Activated CD8-positive, alpha-beta T cell treated with anti-CD3 and anti-CD28 coated beads for 36 hours (primary cell): ENCODE data around the gene DLG1. TPM values are rescaled to one million over a fixed set of nuclear protein-coding genes. Genes with fewer than 3 reads are reported as not detected.

Experiments
- ATAC-seq: fragments of 200-7000 bp; cut with Tn5 transposase; one replicate; pipeline ENCODE4 v1.10.0; 2021; ENCODE audit warnings: mild to moderate bottlenecking, moderate library complexity
- CTCF ChIA-PET: fragments of 350-600 bp; sonication (Branson Sonifier 250); formaldehyde crosslinking; loops from one replicate; lab custom pipeline; 2021; ENCODE audit warnings: antibody characterized with exemption; lab: Charles Lee
- POLR2A ChIA-PET: fragments of 350-600 bp; sonication (Branson Sonifier 250); formaldehyde crosslinking; loops from one replicate; lab custom pipeline; 2021; ENCODE audit warnings: antibody characterized with exemption; lab: Charles Lee
- DNase-seq: peaks from one replicate; pipeline ENCODE4 v3.0.0-alpha.2; 2020
- H3K27ac Mint-ChIP-seq: one replicate; pipeline ENCODE4 v1.8.0; 2021; ENCODE audit warnings: mild to moderate bottlenecking, mixed read lengths
- H3K27me3 Mint-ChIP-seq: one replicate; pipeline ENCODE4 v1.8.0; 2021; ENCODE audit warnings: mixed read lengths
- H3K36me3 Mint-ChIP-seq: one replicate; pipeline ENCODE4 v1.8.0; 2021; ENCODE audit warnings: low read depth, mixed read lengths
- H3K4me1 Mint-ChIP-seq: one replicate; pipeline ENCODE4 v1.8.0; 2021; ENCODE audit warnings: low read depth, mixed read lengths
- H3K4me3 Mint-ChIP-seq: one replicate; pipeline ENCODE4 v1.8.0; 2021; ENCODE audit warnings: mild to moderate bottlenecking, moderate library complexity, mixed read lengths
- H3K9me3 Mint-ChIP-seq: one replicate; pipeline ENCODE4 v1.8.0; 2021; ENCODE audit warnings: mixed read lengths
- intact Hi-C: fragments of 100-400 bp; cut with micrococcal nuclease; formaldehyde crosslinking; loops from one replicate; pipeline ENCODE4 v1.10.0; 2022
- total RNA-seq, 2 experiments: library from RNA; stranded (reverse); gene quantifications; one replicate each; pipeline ENCODE4 v1.2.3, GENCODE V29; 2021
- TF ChIP-seq, protein P1 (sequence below): fragments of 200-600 bp; IDR thresholded peaks from one replicate; pipeline ENCODE4 v1.8.0; 2022; ENCODE audit warnings: antibody characterized with exemption, mild to moderate bottlenecking

DLG1 gene
- total RNA-seq, 2 experiments from 2014 or later: 57.6 to 62.2 TPM

- Mint-ChIP-seq H3K4me1 (peaks cover 31% of the 10 kb centered on the region), H3K27me3 (peaks cover 17% of the 10 kb centered on the region), H3K4me3 (no peak overlapping the region), H3K9me3 (peaks cover 4% of the 10 kb centered on the region), H3K36me3 (peaks cover 3% of the 10 kb centered on the region), H3K27ac (no peak overlapping the region)
- TF ChIP-seq, protein P1, sequence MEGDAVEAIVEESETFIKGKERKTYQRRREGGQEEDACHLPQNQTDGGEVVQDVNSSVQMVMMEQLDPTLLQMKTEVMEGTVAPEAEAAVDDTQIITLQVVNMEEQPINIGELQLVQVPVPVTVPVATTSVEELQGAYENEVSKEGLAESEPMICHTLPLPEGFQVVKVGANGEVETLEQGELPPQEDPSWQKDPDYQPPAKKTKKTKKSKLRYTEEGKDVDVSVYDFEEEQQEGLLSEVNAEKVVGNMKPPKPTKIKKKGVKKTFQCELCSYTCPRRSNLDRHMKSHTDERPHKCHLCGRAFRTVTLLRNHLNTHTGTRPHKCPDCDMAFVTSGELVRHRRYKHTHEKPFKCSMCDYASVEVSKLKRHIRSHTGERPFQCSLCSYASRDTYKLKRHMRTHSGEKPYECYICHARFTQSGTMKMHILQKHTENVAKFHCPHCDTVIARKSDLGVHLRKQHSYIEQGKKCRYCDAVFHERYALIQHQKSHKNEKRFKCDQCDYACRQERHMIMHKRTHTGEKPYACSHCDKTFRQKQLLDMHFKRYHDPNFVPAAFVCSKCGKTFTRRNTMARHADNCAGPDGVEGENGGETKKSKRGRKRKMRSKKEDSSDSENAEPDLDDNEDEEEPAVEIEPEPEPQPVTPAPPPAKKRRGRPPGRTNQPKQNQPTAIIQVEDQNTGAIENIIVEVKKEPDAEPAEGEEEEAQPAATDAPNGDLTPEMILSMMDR: no peak
- DNase-seq: no peak
- ChIA-PET CTCF (interaction anchor here (1.6 kb wide), 1 partner anchor 54 kb away, joined by 3 read pairs; no protein-coding TSS in a partner anchor), POLR2A (interaction anchor here (0.7 kb wide), 1 partner anchor 13 kb away, joined by 3 read pairs; no protein-coding TSS in a partner anchor)
- no peak for ATAC-seq
- intact Hi-C loops: no loop called here
Measured at GRCh38 chr3:197311591-197311990, 13.2 kb upstream of the DLG1 start.

GRCh38 chr3:197309528-197310361, 11.3 kb upstream of the DLG1 start:
- Mint-ChIP-seq H3K4me1 (peaks cover 41% of the 10 kb centered on the region), H3K27me3 (peaks cover 9% of the 10 kb centered on the region), H3K27ac (peak overlapping the region; percentile 28), H3K4me3 (no peak overlapping the region), H3K36me3 (peaks cover 3% of the 10 kb centered on the region), H3K9me3 (peaks cover 4% of the 10 kb centered on the region)
- intact Hi-C loops: no loop called here
- ChIA-PET POLR2A (interaction anchor here (1.2 kb wide), 1 partner anchor 12 kb away, joined by 4 read pairs; no protein-coding TSS in a partner anchor), CTCF (no interaction called here)
- TF ChIP-seq, protein P1: no peak
- ATAC-seq: peak; percentile 31
- DNase-seq: peak; percentile 15

- ATAC-seq (no peak), DNase-seq (no peak)
- intact Hi-C loops: no loop called here
- CTCF ChIA-PET: no interaction called here
- TF ChIP-seq, protein P1: no peak
- H3K4me1 Mint-ChIP-seq: peaks cover 42% of the 10 kb centered on the region
- H3K36me3 Mint-ChIP-seq: peaks cover 3% of the 10 kb centered on the region
- POLR2A ChIA-PET: no interaction called here
- H3K4me3 Mint-ChIP-seq: no peak overlapping the region
- H3K27ac Mint-ChIP-seq: no peak overlapping the region
- H3K27me3 Mint-ChIP-seq: peaks cover 6% of the 10 kb centered on the region
- peaks cover 4% of the 10 kb centered on the region for H3K9me3 Mint-ChIP-seq
Measured at GRCh38 chr3:197308591-197308990, 10.2 kb upstream of the DLG1 start.

DNA sequence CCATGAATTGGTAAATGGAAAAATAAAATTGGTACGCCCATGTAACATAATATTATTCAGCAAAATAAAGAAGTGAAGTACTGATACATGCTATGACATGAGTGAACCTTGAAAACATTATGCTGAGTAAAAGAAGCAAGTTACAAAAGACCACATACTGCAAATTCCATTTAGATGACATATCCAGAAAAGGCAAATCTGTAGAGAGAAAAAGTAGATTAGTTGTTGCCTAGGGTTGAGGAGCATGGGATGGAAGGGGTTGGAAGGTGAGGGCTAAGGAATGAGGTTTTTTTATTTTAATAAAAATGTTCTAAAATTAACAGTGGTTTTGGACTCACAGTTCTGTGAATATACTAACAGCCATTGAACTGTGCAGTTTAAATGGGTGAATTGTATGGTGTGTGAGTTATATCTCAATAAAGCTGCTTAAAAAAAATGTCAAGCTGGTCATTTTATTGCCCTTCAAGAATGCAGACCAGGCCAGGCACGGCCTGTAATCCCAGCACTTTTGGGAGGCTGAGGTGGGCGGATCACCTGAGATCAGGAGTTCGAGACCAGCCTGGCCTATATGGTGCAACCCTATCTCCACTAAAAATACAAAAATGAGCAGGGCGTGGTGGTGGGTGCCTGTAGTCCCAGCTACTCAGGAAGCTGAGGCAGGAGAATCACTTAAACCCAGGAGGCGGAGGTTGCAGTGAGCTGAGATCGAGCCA, 8.1 kb upstream of the DLG1 start:
- TF ChIP-seq, protein P1: no peak
- no peak for DNase-seq
- Mint-ChIP-seq H3K27ac (no peak overlapping the region), H3K4me3 (no peak overlapping the region), H3K27me3 (peaks cover 11% of the 10 kb centered on the region), H3K4me1 (peaks cover 41% of the 10 kb centered on the region), H3K9me3 (no peaks in the 10 kb centered on the region), H3K36me3 (no peaks in the 10 kb centered on the region)
- no peak for ATAC-seq
- POLR2A ChIA-PET: interaction anchor here (1.3 kb wide), 1 partner anchor 9 kb away, joined by 3 read pairs; no protein-coding TSS in a partner anchor
- intact Hi-C loops: no loop called here
- CTCF ChIA-PET: no interaction called here
